ENCODE results near the gene RAB34. TPM values are rescaled to one million over a fixed set of nuclear protein-coding genes. Genes with fewer than 3 reads are reported as not detected.

The RAB34 gene
- total and polyA plus RNA-seq, 9 of the 15 experiments (the other 6 are each of a cell fraction or from before 2014, with no cell fraction given), result 0.07 to 3.8 (median 0.46) TPM; not detected in 1

- peak; percentile 61 for TF ChIP-seq TAF1 (IDR thresholded peaks at IDR 0.05; ENCODE audit: control insufficient read depth, extremely low read depth, insufficient read depth, low read length, severe bottlenecking)
- peak; percentile 67; the same call in 1 of the 2 replicates for TF ChIP-seq JUN (IDR thresholded peaks at IDR 0.05; ENCODE audit: borderline replicate concordance, low read depth, low read length)
- TF ChIP-seq JUN (CRISPR knock-in tag; IDR thresholded peaks at IDR 0.05; ENCODE audit: borderline replicate concordance), result 0 out of 2 replicates have a peak, but pooled peaks have one; percentile 53
- no peak for TF ChIP-seq ZNF224 (CRISPR knock-in tag; IDR thresholded peaks at IDR 0.05)
- no peak for TF ChIP-seq SLC30A9 (CRISPR knock-in tag; IDR thresholded peaks at IDR 0.05)
- TF ChIP-seq MYBL2 (IDR thresholded peaks at IDR 0.05; ENCODE audit: low read depth), result no peak
- TF ChIP-seq MYBL2 (CRISPR knock-in tag; IDR thresholded peaks at IDR 0.05; ENCODE audit: borderline replicate concordance), result no peak
- TF ChIP-seq TEAD4 (IDR thresholded peaks at IDR 0.05; ENCODE audit: low read length), result peak; percentile 2; the same call in 1 of the 2 replicates
- TF ChIP-seq TEAD4 (CRISPR knock-in tag; IDR thresholded peaks at IDR 0.05; ENCODE audit: borderline replicate concordance), result no peak
- no peak for TF ChIP-seq CREB5 (CRISPR knock-in tag; IDR thresholded peaks at IDR 0.05)
- peak; percentile 67; the same call in 1 of the 2 replicates for TF ChIP-seq SOX6 (IDR thresholded peaks at IDR 0.05)
- TF ChIP-seq ZC3H4 (CRISPR knock-in tag; IDR thresholded peaks at IDR 0.05; ENCODE audit: borderline replicate concordance), result no peak
- no peak for TF ChIP-seq RB1 (IDR thresholded peaks at IDR 0.05; ENCODE audit: low read depth)
- no peak for TF ChIP-seq TFE3 (CRISPR knock-in tag; IDR thresholded peaks at IDR 0.05)
- no peak for TF ChIP-seq DLX4 (CRISPR knock-in tag; IDR thresholded peaks at IDR 0.05)
- TF ChIP-seq ZNF324 (CRISPR knock-in tag; IDR thresholded peaks at IDR 0.05), result no peak
- no peak for TF ChIP-seq ZBTB49 (CRISPR knock-in tag; IDR thresholded peaks at IDR 0.05; ENCODE audit: borderline replicate concordance)
- no peak for TF ChIP-seq MITF (IDR thresholded peaks at IDR 0.05)
- no peak for TF ChIP-seq ZNF780A (CRISPR knock-in tag; IDR thresholded peaks at IDR 0.05)
- peak; percentile 94 for TF ChIP-seq MYC (IDR thresholded peaks at IDR 0.05; ENCODE audit: low read depth, low read length)
- no peak for TF ChIP-seq MYC (CRISPR knock-in tag; IDR thresholded peaks at IDR 0.05; ENCODE audit: borderline replicate concordance, low read depth)
These were observed 9.2 kb upstream of the RAB34 start (continued) for GRCh38 chr17:28726627-28727491.
